GM18858 (cell line): ENCODE measurements around the gene BTBD7.

Experiments
- ATAC-seq: cut with Tn5 transposase; IDR thresholded peaks from one replicate; pipeline ENCODE4 v1.9.1; 2021; ENCODE audit not compliant: unreplicated experiment

Gene BTBD7

DNA sequence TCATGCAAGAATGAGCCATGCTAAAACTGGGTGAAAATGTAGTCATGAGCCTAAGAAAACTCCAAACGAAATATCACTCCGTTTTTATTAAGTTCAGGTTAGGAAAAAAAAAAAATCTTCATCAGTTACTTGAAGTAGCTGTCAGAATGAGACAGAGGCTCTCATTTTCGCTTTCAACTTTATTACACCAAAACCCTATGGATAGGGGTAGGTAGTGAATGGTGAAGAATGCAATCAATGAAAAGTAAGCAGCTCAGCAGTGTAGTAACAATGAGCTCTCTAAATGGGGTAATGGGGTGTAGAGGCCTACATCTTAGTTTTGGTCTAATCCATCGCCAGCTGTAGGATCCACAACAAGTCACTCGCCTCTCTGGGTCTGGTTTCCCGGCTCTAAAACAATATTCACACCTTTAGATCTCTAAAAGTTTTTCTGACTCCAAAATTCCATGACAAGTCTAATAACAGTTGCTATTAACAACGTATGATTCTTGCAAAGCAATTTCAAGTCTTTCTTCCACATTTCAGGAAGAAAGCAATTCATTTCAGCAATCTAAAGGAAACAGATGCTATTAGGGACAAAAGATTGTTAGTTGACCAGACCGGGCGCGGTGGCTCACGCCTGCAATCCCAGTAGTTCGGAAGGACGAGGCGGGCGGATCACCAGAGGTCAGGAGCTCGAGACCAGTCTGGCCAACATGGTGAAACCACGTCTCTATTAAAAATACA is 1.7 kb downstream of the BTBD7 start:
- ATAC-seq: no peak

DNA sequence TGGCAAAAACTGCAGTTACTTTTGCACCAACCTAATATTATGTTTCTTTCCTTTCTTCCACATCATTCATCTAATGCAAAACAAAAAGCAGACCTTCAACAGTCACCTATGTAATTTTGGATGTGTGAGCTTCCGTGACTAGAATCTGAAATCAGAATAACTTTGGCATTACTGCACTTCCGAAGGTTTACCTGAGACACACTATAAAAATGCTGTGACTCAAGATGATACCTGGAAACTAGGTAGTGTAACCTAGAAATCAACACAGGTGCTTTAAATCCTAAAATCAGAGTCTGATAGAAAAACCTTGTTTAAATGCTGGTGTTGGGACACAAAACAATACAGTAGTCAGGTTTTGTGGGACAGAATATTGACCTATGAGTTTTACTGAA is 2.2 kb downstream of the BTBD7 start:
- ATAC-seq: no peak

DNA sequence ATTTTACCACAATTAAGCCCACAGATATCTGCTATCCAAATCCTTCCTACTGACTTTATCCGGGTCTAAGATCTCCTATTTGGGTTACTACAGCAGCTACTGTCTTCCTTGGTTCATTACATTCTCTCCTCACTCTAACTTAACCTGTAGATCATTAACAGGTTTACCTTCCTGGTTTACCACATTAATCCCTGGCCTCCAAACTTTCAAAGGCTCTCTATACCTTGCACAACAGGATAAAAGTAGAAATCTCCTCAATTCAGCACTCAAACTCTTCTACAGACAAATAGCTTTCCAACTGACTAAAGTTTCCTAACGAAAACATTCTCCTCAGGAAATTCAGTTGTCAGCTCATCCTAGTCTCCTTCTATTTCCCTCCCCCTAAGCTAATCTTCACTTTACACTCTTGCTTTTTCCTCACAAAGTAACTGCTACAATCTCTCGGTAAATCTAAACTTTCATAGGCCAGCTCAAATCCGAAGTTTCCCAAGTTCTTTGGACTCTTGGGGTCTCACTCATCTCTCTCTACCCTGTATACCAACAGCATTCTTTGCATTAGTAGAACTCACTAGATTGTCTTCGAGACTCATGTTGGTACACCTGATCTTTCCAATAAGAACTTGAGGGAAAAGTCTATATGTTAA is 2.7 kb downstream of the BTBD7 start:
- ATAC-seq: no peak

DNA sequence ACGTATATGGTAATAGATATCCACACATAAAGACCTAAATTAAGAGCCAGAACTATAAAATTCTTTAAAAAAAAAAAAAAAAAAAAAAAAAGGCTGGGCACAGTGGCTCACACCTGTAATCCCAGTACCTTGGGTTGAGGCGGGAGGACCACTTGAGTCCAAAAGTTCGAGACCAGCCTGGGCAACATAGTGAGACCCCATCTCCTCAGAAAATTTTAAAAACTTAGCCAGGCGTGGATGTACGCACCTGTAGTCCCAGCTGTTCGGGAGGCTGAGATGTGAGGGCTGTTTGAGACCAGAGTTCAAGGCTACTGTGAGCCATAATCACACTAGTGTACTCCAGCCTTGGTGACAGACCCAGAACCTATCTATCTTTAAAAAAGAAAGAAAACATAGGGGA is 4.3 kb downstream of the BTBD7 start:
- ATAC-seq: no peak

DNA sequence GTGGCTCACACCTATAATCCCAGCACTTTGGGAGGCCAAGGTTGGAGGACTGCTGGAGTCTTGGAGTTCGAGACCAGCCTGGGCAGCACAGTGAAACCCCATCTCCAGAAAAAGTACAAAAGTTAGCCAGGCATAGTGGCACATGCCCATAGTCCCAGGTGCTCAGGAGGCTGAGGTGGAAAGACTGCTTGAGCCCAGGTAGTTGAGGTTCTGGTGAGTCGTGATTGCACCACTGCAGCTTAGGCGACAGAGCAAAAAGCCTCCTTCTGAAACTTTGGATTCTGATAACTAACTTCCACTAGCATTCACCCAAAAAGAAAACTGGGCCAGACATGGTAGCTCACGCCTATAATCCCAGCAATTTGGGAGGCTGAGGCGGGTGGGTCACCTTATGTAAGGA is 6.6 kb downstream of the BTBD7 start:
- no peak for ATAC-seq

DNA sequence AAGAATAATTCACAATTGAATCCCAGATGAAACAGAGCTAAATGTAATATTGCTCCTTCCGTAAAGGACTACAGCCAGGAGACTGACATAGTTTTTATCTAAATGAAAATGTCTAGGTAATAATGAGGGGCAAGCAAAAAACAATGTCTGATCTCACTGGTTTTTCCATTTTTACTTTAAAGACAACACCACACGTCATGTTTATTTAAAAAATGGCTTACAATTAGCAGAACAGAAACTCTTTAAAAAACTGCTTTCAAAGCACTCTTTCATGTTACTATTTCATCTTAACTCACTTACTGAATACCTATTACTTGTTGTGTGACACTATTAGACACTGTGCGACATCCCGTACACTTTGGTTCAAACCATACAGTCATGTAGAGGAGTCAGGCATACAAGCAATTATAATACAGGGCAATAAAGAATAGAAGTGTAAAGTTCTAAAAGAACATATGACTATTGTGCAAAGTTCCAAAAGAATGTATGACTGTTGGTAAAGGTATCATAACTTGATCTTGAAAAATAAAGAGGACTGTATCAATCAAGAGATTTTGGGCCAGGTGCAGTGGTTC is 9.1 kb downstream of the BTBD7 start:
- ATAC-seq: no peak

DNA sequence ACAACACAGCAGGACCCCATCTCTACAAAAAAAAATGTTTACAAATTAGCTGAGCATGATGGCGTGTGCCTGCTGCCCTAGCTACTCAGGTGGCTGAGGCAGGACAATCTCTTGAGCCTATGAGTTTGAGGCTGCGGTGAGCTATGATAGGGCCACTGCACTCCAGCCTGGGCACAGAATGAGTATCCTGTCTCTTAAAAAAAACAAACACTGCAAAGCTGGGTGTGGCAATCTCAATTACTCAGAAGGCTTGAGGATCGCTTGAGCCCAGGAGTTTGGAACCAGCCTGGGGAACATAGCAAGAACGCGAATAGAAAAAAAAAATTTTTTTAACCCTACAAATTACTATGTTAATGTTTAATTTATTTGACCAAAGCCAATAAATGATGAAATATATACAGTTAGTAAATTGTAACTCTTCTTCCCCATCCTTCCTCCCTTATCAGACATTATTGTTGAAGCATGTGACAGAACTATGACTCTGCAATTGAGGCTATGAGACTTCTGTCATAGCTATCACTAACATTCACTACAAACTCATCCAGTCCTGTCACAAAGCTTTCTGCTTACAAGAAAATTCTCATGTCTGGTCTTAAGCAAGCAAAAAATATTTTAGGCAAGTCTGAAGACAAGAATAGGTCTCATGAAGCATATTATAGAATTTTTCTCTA is 9.8 kb downstream of the BTBD7 start:
- ATAC-seq: no peak

DNA sequence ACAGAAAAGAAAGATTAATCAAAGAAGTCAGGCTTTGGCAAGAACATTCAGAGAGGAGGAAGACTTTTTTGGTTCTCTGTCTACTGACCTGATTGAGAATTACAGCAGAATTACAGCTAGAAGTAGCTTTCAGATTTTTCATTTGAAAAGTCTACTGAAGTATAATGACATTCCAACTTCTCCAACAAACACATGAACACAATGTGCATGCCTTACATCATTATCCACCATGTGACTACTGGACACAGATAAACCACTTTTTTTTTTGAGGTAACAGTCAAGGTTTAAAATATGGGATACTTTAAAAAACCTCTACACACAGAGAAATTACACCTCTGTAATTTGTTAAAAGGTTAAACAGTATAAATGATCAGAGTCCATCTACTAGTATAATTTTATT is 12.3 kb downstream of the BTBD7 start:
- ATAC-seq: no peak

DNA sequence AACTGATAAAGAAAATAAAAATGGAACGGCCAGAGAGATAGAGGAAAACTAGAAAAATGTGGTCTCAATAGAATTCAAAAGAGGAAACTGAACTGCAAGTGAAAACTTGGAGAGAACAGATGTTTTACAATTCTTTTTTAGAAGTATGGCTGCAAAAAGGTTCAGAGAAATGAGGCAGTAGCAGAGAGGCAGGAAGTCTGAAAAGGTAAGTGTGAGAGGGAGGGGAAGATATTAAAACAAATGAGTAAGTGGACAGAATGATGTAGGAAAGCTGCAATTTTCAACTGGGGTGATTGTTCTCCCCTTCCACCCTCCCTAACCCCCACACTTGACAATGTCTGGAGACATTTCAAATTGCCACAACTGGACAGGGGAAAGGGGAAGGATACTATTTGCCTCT is 12.9 kb downstream of the BTBD7 start:
- ATAC-seq: no peak

DNA sequence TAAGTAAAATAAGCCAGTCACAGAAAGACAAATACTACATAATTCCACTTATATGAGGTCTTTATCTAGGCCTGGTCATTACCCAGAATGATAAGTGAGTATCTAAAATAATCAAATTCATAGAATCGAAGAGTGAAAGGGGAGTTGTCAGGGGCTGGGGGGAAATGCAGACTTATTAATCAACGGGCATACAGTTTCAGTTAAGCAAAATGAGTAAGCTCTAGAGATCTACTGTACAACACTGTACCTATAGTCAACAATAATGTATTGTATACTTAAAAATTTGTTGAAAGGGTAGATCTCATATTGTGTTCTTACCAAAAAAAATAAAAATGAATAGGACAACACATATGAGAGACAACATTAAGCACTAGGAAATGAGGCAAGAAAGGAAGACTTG is 13.3 kb downstream of the BTBD7 start:
- no peak for ATAC-seq

DNA sequence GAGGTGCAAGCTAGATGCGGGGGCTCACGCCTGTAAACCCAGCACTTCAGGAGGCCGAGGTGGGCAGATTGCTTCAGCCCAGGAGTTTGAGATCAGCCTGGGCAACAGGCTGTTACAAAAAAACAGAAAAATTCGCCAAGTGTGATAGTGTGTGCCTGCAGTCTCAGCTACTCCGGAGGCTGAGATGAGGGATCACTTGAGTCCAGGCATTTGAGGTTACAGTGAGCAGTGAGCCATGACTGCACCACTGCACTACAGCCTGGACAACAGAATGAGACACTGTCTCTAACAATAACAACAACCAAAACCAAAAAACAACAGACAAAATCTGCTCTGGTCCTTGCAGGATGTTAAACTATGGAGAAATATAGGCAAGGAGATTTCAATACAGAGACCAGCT is 13.9 kb downstream of the BTBD7 start:
- no peak for ATAC-seq

DNA sequence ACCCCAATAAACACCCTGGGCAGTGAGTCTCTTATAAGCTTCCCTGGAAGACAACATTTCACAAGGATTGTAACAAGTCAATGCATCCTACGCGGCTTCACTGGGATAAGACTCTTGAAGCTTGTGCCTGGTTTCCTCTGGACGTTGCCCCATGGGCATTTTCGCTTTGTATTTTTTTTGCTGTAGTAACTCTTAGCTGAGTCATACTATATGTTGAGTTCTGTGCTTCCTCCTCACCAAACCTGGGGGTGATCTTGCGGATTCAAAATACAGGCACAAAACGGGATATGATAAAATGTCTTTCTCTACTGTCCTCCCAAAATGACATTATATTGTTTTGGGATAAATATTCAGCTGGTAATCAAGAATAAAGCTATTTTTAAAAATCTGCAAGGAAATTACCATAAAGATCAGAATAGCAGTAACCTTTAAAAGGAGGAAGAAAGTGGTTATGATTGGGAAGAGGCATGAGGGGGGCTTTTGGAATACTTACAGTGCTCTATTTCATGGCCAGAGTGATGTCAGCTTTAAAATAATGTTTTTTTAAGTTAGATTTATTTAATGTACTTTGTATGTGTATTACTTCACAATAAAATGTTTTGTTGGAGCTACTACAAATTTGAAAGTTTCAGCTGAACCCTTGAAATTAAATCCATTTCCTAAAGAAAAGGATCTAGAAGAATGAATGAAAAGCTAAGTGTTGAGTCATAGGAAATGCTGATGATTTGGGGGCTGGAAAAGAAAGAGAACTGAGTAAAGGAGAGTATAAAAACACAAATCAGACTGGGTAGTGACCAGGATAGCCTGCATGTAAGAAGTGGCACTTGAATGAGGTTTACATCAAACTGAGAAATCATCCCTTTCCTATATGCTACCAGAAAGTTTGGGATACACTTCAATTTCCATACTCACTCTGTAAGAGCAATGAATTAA is 14.7 kb downstream of the BTBD7 start:
- no peak for ATAC-seq

DNA sequence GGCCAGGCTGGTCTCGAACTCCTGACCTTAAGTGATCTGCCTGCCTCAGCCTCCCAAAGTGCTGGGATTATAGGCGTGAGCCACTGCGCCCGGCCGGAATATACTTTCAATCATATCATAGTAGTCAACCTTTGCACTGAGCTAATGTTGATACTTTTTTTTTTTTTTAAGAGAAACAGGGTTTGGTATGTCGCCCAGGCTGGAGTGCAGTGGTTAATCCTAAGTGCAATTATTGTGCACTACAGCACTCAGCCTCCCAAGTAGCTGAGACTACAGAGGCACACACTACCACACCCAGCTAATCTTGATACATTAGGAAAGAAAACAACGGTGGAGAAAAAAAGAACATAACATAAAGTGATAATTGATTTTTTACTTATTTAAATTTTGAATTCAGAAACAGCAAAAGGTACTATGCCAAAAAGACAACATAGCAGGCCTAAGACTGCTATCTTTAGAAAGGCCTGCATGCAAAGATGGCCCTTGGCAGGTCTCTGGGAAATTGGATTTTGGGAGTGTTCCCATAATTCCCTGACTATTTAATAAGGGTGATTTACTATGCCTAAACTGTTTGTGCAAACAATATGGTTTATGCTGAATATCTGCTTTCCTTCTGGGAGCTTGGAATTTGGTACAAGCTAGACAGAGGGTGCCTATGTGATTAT is 15.5 kb downstream of the BTBD7 start:
- ATAC-seq: no peak

DNA sequence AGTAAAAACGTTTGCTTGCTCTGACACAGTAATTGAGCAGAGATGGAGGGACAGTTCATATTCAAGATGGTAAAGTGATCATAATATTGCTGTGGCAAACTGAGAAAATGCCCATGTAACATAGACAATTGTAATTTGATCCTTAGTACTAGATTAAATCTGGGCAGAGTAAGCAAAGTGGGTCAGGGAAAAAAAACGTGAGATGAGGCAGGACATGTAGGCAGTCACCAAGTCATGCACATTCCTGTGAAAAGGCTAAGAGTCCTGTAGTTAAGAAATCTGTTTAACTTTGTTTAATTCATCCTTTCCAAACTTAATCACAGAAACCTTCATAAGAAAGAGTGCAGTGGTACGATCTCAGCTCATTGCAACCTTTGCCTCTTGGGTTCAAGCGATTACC is 16.1 kb downstream of the BTBD7 start:
- ATAC-seq: no peak

DNA sequence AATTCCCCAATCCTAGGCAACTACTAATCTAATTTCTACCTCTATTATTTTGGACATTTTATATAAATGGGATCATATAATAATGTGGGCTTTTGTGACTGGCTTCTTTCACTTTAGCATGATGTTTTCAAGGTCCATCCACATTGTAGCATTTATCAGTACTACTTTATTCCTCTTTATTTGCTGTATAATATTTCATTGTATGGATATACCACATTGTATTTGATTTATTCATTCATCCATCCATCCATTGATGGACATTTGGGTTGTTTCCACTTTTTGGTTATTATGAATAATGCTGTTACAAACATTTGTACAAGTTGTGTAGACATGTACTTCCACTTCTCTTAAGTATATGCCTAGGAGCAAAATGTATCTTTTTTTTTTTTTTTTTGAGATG is 17.3 kb downstream of the BTBD7 start:
- no peak for ATAC-seq

DNA sequence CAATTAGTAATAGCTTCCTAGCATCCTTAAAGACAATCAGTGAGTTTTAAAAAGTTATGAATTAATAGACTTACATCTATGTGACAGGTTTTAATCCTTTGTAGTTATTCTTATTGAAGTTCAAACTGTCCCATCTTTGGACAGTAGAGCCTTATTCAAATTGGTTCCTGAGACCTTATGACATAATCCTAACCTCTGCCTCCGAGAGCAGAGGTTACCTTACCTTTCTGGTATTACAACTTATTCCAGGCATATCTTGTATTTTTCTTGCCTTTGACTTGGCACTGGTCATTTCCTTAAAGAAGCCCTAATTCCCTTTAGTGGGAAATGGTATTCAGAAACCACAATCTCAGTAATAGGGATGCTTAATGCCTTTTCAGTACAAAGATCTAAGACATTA is 21.8 kb downstream of the BTBD7 start:
- no peak for ATAC-seq

DNA sequence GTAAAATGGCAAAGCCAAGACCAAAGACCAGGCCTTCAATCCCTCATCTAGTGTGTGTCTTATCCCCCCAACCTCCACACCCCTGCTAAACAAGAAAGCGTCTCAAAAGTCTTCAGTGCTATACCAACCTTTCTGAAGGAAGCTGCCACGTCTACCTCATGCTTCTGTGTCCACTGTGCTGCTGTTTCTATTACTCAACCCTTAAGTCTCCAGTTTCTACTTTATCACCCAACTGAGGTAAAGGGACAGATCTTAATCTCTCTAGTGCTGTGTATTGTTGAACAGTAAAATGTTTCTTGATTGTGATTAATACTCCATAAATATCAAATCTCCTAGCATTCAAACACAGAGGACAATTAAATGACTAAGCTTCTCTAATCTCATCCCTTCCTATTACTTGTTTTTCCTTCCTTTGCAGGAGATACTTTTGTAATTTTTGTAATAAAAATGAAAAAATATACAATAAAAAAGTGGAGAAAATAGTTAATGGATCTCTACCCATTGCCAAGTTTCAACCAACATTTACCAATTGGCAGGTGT is 23.3 kb downstream of the BTBD7 start:
- no peak for ATAC-seq

DNA sequence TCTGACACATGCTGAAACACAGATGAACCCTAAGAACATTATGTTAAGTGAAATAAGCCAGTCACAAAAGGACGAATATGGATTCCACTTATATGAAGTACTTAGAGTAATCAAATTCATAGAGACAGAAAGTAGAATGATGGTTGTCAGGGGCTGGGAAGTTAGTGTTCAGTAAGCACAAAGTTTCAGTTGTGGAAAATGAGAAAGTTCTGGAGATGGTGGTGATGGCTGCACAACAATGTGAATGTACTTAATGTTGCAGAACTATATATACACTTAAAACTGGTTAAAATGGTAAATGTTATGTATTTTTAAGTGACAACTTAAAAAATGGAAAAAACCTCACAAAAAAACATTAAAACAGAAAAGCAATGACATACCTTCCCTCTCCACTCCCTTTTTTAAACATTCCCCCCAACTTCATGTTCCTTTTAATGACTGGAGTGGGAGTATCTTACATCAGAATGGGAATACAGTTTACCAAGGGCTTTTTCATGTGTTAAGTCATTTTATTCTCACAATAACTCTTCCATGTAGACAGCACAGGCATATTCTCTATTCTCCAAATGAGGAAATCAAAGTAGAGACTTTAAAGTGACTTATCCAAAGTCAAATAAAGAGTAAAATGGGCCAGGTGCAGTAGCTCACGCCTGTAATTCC is 24.0 kb downstream of the BTBD7 start:
- ATAC-seq: no peak

DNA sequence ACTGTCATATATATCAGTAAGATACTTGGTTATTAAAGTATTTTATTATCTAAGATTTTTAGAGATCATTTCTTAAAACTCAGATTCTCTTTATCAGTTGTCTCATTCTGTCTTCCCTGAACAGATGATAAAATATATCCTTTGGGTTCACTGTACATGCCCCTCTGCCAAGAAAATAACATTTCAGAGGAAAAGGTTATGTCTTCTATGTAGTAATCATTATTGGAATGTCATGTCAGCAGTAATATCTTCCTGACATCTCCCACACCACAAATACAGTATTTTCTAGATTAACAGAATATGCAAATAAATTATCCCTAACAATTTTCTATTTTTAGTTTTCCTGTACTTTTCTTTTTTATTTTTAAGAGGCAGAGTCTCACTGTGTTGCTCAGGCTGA is 26.0 kb downstream of the BTBD7 start:
- no peak for ATAC-seq
